22Rv1 (cell line): Measurements from ENCODE around the gene PDE8A.

Experiments
- CTCF ChIP-seq: fragments of 450-650 bp; IDR thresholded peaks from 2 replicates; pipeline ENCODE4 v1.5.1; 2017; ENCODE audit warnings: mild to moderate bottlenecking
- ZFX ChIP-seq: fragments of 450-650 bp; IDR thresholded peaks from 2 replicates; pipeline ENCODE4 v1.6.1; 2017; ENCODE audit warnings: antibody characterized with exemption, borderline replicate concordance

GRCh38 chr15:85063522-85064079 lies 81.9 kb downstream of the PDE8A start:
- no peak for TF ChIP-seq CTCF
- TF ChIP-seq ZFX = no peak
